HepG2 (cell line): ENCODE data around the gene GRK5. TPM values are rescaled to one million over a fixed set of nuclear protein-coding genes. Genes with fewer than 3 reads are reported as not detected.

Experiments used
- ATF4 ChIP-seq, 2 experiments: fragments of 450-650 bp in 1 of 2; sonication (generic) in 1 of 2; formaldehyde crosslinking; IDR thresholded peaks; 2 replicates each; pipeline versions ENCODE4 v1.5.0 to v1.8.0; 2020 to 2022; ENCODE audit warnings: mild to moderate bottlenecking in 1 of 2, missing genetic modification reagents in 1 of 2
- CBX2 ChIP-seq, 2 experiments: fragments of 200-600 bp in 1 of 2; sonication (generic); formaldehyde crosslinking in 1 of 2; IDR thresholded peaks; 2 replicates each; pipeline versions ENCODE4 v1.7.0 to v1.8.1; 2018 to 2022; ENCODE audit warnings: low read depth in 2 of 2, low read length in 1 of 2, mild to moderate bottlenecking in 1 of 2, missing genetic modification reagents in 1 of 2
- ETV5 ChIP-seq: IDR thresholded peaks from 2 replicates; pipeline ENCODE4 v1.6.1; 2018; ENCODE audit warnings: missing biosample characterization, missing genetic modification reagents, inconsistent platforms, borderline replicate concordance
- FOXC1 ChIP-seq: sonication (generic); formaldehyde crosslinking; IDR thresholded peaks from 2 replicates; pipeline ENCODE4 v1.8.0; 2022; ENCODE audit warnings: mild to moderate bottlenecking, missing genetic modification reagents, borderline replicate concordance
- LCORL ChIP-seq, 2 experiments: fragments of 450-650 bp in 1 of 2; sonication (generic) in 1 of 2; formaldehyde crosslinking in 1 of 2; IDR thresholded peaks; 2 replicates each; pipeline versions ENCODE4 v1.5.0 to v1.6.1; 2017 to 2020; ENCODE audit warnings: antibody characterized with exemption in 1 of 2, missing genetic modification reagents in 1 of 2
- MIER3 ChIP-seq: IDR thresholded peaks from 2 replicates; pipeline ENCODE4 v1.6.1; 2016; ENCODE audit warnings: missing compliant biosample characterization, borderline replicate concordance
- MXD4 ChIP-seq: IDR thresholded peaks from 2 replicates; pipeline ENCODE4 v1.6.1; 2016; ENCODE audit warnings: mild to moderate bottlenecking, missing biosample characterization, missing genetic modification reagents
- NCOR1 ChIP-seq: fragments of 200-600 bp; sonication (generic); IDR thresholded peaks from 2 replicates; pipeline ENCODE4 v1.7.0; 2017; ENCODE audit warnings: antibody characterized with exemption, low read length, borderline replicate concordance
- ZBED4 ChIP-seq: sonication (generic); formaldehyde crosslinking; IDR thresholded peaks from 2 replicates; pipeline ENCODE4 v1.4.0; 2020; ENCODE audit warnings: missing genetic modification reagents, borderline replicate concordance
- ZBTB38 ChIP-seq: sonication (generic); formaldehyde crosslinking; IDR thresholded peaks from 2 replicates; pipeline ENCODE4 v1.5.1; 2020; ENCODE audit warnings: mild to moderate bottlenecking, missing genetic modification reagents
- ZBTB44 ChIP-seq: sonication (generic); formaldehyde crosslinking; IDR thresholded peaks from 2 replicates; pipeline ENCODE4 v1.4.0; 2020; ENCODE audit warnings: missing genetic modification reagents
- ZNF30 ChIP-seq: sonication (generic); formaldehyde crosslinking; IDR thresholded peaks from 2 replicates; pipeline ENCODE4 v1.5.0; 2020; ENCODE audit warnings: mild to moderate bottlenecking, missing genetic modification reagents
- ZNF317 ChIP-seq: sonication (generic); formaldehyde crosslinking; IDR thresholded peaks from 2 replicates; pipeline ENCODE4 v1.5.0; 2020; ENCODE audit warnings: mild to moderate bottlenecking, missing genetic modification reagents
- ZNF577 ChIP-seq: sonication (generic); formaldehyde crosslinking; IDR thresholded peaks from 2 replicates; pipeline ENCODE4 v1.4.0; 2020; ENCODE audit warnings: mild to moderate bottlenecking, low read depth, missing genetic modification reagents, borderline replicate concordance
- ZNF878 ChIP-seq: sonication (generic); formaldehyde crosslinking; IDR thresholded peaks from 2 replicates; pipeline ENCODE4 v1.8.1; 2023; ENCODE audit warnings: mild to moderate bottlenecking, missing genetic modification reagents, moderate library complexity
- polyA plus RNA-seq, 8 experiments: library from polyadenylated mRNA; depleted of rRNA in 3 of 8; stranded (reverse) in 7 of 8; unstranded in 1 of 8; fragments of >200 nt; fragmentation: Illumina TruSeq in 4 of 8; extraction: Trizol in 4 of 8; gene quantifications; 2 replicates each; pipeline versions ENCODE4 v1.2.1 to v1.2.3, GENCODE V29; 2011 to 2016; ENCODE audit warnings: low read depth in 4 of 8, missing spikeins in 1 of 8, mixed read lengths in 1 of 8; ENCODE audit not compliant: insufficient read depth in 1 of 8
- total RNA-seq, 5 experiments: library from RNA; depleted of rRNA; stranded (reverse); fragments of >200 nt; fragmentation: Illumina TruSeq; extraction: Trizol; gene quantifications; 2 replicates each; pipeline ENCODE4 v1.2.3, GENCODE V29; 2016; ENCODE audit warnings: low read depth in 1 of 5
- TF ChIP-seq, protein P1 (sequence below): IDR thresholded peaks from 2 replicates; pipeline ENCODE4 v1.6.1; 2016; ENCODE audit warnings: low read depth, borderline replicate concordance
- TF ChIP-seq, protein P2 (sequence below): IDR thresholded peaks from 2 replicates; pipeline ENCODE4 v1.6.1; 2016; ENCODE audit warnings: mild to moderate bottlenecking
- TF ChIP-seq, protein P3 (sequence below): IDR thresholded peaks from 2 replicates; pipeline ENCODE4 v1.6.1; 2018; ENCODE audit warnings: missing genetic modification reagents

The GRK5 gene
- total and polyA plus RNA-seq, 2 of the 13 experiments (the other 11 are each of a cell fraction or from before 2014, with no cell fraction given): 10.4 to 12.6 TPM

DNA sequence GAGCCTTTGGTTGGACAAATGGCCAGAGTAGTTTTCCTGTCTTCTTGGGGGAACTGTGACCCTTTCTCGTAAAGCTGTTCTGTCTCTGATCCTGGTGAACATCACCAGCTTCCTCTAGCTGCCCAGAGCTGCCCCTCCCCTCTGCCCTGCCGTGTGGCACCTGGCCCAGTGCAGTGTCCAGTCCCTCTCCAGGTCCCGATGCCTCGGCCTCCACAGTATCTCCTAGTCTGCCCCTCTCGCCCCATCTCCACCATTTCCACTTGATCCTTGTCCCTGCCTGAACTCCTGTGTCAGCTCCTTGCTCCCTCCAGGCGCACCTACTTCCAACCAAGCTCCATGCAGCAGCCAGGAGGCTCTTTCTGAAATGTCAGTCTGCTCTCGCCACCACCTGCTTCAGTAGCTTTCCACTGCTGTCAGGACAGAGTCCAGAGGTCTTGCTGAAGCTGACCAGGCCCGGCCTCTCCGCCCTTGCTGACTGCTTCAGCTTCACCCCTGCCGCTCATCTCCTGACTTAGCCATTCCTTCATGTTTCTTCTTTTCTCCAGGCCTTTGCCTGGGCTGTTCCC lies 133.6 kb downstream of the GRK5 start (continued):
- TF ChIP-seq CBX2 (IDR thresholded peaks at IDR 0.05; ENCODE audit: low read depth, low read length) (no peak), CBX2 (CRISPR knock-in tag; IDR thresholded peaks at IDR 0.05; ENCODE audit: low read depth) (no peak), MXD4 (CRISPR knock-in tag) (0 out of 2 replicates have a peak, but pooled peaks have one; percentile 17), ZNF577 (CRISPR knock-in tag) (no peak), ATF4 (CRISPR knock-in tag; IDR thresholded peaks at IDR 0.05) (0 out of 4 replicates have a peak, but pooled peaks of 1 of the 2 experiments have one; percentile 39), MIER3 (CRISPR knock-in tag) (no peak), ZNF878 (0 out of 2 replicates have a peak, but pooled peaks have one; percentile 51), ETV5 (CRISPR knock-in tag) (0 out of 2 replicates have a peak, but pooled peaks have one; percentile 26), FOXC1 (peak; percentile 81), ZNF30 (no peak), ZBTB38 (CRISPR knock-in tag) (peak; percentile 93), ZBTB44 (no peak), ZNF317 (CRISPR knock-in tag) (peak; percentile 45; the same call in 1 of the 2 replicates), LCORL (IDR thresholded peaks at IDR 0.05) (no peak), LCORL (CRISPR knock-in tag; IDR thresholded peaks at IDR 0.05) (peak; percentile 46; the same call in 1 of the 2 replicates), ZBED4 (CRISPR knock-in tag) (0 out of 2 replicates have a peak, but pooled peaks have one; percentile 16), NCOR1 (0 out of 2 replicates have a peak, but pooled peaks have one; percentile 35)
- TF ChIP-seq, protein P1, sequence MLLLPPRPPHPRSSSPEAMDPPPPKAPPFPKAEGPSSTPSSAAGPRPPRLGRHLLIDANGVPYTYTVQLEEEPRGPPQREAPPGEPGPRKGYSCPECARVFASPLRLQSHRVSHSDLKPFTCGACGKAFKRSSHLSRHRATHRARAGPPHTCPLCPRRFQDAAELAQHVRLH (CRISPR knock-in tag): peak; percentile 80; the same call in 1 of the 2 replicates
- TF ChIP-seq, protein P2, sequence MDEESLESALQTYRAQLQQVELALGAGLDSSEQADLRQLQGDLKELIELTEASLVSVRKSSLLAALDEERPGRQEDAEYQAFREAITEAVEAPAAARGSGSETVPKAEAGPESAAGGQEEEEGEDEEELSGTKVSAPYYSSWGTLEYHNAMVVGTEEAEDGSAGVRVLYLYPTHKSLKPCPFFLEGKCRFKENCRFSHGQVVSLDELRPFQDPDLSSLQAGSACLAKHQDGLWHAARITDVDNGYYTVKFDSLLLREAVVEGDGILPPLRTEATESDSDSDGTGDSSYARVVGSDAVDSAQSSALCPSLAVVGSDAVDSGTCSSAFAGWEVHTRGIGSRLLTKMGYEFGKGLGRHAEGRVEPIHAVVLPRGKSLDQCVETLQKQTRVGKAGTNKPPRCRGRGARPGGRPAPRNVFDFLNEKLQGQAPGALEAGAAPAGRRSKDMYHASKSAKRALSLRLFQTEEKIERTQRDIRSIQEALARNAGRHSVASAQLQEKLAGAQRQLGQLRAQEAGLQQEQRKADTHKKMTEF (CRISPR knock-in tag): 0 out of 2 replicates have a peak, but pooled peaks have one; percentile 60
- TF ChIP-seq, protein P3, sequence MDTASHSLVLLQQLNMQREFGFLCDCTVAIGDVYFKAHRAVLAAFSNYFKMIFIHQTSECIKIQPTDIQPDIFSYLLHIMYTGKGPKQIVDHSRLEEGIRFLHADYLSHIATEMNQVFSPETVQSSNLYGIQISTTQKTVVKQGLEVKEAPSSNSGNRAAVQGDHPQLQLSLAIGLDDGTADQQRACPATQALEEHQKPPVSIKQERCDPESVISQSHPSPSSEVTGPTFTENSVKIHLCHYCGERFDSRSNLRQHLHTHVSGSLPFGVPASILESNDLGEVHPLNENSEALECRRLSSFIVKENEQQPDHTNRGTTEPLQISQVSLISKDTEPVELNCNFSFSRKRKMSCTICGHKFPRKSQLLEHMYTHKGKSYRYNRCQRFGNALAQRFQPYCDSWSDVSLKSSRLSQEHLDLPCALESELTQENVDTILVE (CRISPR knock-in tag): peak; percentile 19; the same call in 1 of the 2 replicates
